ENCODE measurements around the gene MYRFL.
"Not testable (repeated sequence)": the region's sequence is repeated elsewhere in the genome, so short reads cannot be mapped to it uniquely, and the experiment has no call there.

Gene MYRFL

GRCh38 chr12:69843608-69844007 lies 18.6 kb downstream of the MYRFL start:
- no peak for DNase-seq (ENCODE audit: low spot score)

- DNase-seq (ENCODE audit: low spot score) = no peak
Measured at GRCh38 chr12:69844416-69844815, 19.4 kb downstream of the MYRFL start.

- DNase-seq (ENCODE audit: low spot score) = no peak
Measured at GRCh38 chr12:69844836-69845235, 19.8 kb downstream of the MYRFL start.

GRCh38 chr12:69846976-69847375 lies 21.9 kb downstream of the MYRFL start:
- no peak for DNase-seq (ENCODE audit: low spot score)

GRCh38 chr12:69851976-69852375 lies 26.9 kb downstream of the MYRFL start:
- DNase-seq (ENCODE audit: low spot score) = no peak

- DNase-seq (ENCODE audit: low spot score) = not testable (repeated sequence)
Measured at GRCh38 chr12:69853176-69853961, 28.3 kb downstream of the MYRFL start.

GRCh38 chr12:69866698-69867097 lies 41.7 kb downstream of the MYRFL start:
- DNase-seq (ENCODE audit: low spot score) = no peak

GRCh38 chr12:69868695-69869094 lies 43.7 kb downstream of the MYRFL start:
- no peak for DNase-seq (ENCODE audit: low spot score)

- no peak for DNase-seq (ENCODE audit: low spot score)
Measured at GRCh38 chr12:69872804-69873203, 47.8 kb downstream of the MYRFL start.

- DNase-seq (ENCODE audit: low spot score) = no peak
Measured at GRCh38 chr12:69873429-69873828, 48.4 kb downstream of the MYRFL start.

- DNase-seq (ENCODE audit: low spot score) = no peak
Measured at GRCh38 chr12:69874606-69875005, 49.6 kb downstream of the MYRFL start.

- DNase-seq (ENCODE audit: low spot score) = no peak
Measured at GRCh38 chr12:69875416-69875935, 50.4 kb downstream of the MYRFL start.

GRCh38 chr12:69879007-69879960 lies 54.3 kb downstream of the MYRFL start:
- peak; percentile 54 for DNase-seq (ENCODE audit: low spot score)

- no peak for DNase-seq (ENCODE audit: low spot score)
Measured at GRCh38 chr12:69880571-69880970, 55.5 kb downstream of the MYRFL start.

- DNase-seq (ENCODE audit: low spot score) = no peak
Measured at GRCh38 chr12:69881771-69882170, 56.7 kb downstream of the MYRFL start.

- DNase-seq (ENCODE audit: low spot score) = no peak
Measured at GRCh38 chr12:69884386-69884785, 59.4 kb downstream of the MYRFL start.

- DNase-seq (ENCODE audit: low spot score) = no peak
Measured at GRCh38 chr12:69885658-69886057, 60.6 kb downstream of the MYRFL start.

- no peak for DNase-seq (ENCODE audit: low spot score)
Measured at GRCh38 chr12:69886109-69886508, 61.1 kb downstream of the MYRFL start.

GRCh38 chr12:69886715-69887114 lies 61.7 kb downstream of the MYRFL start:
- no peak for DNase-seq (ENCODE audit: low spot score)

- no peak for DNase-seq (ENCODE audit: low spot score)
Measured at GRCh38 chr12:69888901-69889300, 63.9 kb downstream of the MYRFL start.

- no peak for DNase-seq (ENCODE audit: low spot score)
Measured at GRCh38 chr12:69894800-69895383, 69.9 kb downstream of the MYRFL start.

- no peak for DNase-seq (ENCODE audit: low spot score)
Measured at GRCh38 chr12:69896653-69897381, 71.8 kb downstream of the MYRFL start.
